ENCODE data around the gene KCNMA1.

KCNMA1 gene

GRCh38 chr10:77287647-77288120 lies 349.9 kb downstream of the KCNMA1 start:
- peak in 1 of 2 experiments; percentile 32 for DNase-seq

- DNase-seq, result peak in 1 of 2 experiments; percentile 32
Measured at GRCh38 chr10:77286531-77287508, 350.8 kb downstream of the KCNMA1 start.

DNA sequence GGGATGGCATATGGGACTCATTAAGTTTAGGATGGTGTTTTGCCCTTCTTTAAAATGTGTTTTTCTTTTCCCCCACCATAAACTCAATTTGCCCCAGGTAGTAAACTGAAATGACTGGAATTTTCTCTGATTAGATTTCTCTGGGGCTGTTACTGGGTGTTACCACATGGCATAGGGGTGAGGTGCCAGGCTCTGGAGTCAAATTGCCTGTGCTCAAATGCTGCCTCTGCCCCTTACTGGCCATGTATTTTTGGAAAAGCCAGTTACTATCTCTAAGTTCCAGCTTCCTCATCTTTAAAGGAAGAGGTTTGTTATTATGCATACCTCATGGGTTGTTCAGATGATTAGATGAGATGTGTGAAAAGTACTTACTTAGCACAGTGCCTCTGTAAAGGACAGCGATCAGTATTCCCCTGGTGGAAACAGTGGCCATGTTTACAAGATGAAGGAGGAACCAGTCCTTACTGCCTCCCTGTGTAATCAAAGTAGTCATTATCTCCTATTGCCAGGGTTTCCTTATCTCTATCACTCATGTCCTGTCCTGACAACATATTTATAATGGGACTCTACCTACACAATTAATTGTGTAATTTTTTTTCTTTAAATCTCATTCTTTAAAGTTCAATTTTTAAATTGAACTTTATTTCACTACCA lies 352.0 kb downstream of the KCNMA1 start:
- no peak for DNase-seq

DNA sequence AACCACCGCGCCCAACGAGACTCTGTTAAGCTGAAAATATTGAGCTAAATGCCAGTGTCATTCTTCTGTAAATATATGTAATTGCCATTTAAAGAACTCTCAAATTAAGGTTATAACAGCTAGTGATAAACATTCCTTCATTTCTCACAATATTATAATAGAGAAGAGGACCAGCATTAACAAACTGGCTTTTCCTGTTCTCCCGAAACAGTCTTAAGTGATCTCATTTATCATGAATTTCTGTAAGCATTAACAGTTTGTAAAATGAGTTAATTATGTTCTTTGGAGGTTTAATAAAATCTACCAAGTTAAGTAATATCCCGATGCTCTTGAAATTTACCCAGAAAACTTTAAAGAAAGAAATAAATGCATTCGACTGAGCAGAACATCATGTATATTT lies 352.8 kb downstream of the KCNMA1 start:
- DNase-seq, result no peak

GRCh38 chr10:77283326-77283725 lies 354.3 kb downstream of the KCNMA1 start:
- DNase-seq, result no peak

- no peak for DNase-seq
Measured at GRCh38 chr10:77282163-77282562, 355.4 kb downstream of the KCNMA1 start.

GRCh38 chr10:77281719-77282118 lies 355.9 kb downstream of the KCNMA1 start:
- DNase-seq, result no peak

DNA sequence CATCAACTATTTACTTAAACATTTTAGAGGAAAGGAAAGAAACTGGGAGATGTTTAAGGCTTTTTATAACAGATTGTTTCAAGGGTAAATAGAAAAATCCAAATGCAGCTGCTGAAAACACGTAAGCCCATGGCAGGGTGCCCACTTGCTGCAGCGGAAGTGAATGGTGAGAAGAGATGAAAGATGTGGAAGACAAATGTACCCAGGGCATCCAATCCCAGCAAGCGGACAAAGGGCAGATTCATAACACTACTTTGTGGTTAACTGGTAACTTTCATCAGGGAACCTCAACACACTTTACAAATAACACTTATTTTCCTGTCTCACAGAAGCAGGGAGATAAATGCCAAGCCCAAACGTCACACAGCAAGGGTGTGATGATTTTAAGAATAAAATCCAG lies 358.4 kb downstream of the KCNMA1 start:
- DNase-seq, result no peak

- DNase-seq, result peak; percentile 37 to 42
Measured at GRCh38 chr10:77274046-77274795, 363.4 kb downstream of the KCNMA1 start.

- DNase-seq, result no peak
Measured at GRCh38 chr10:77269163-77269562, 368.4 kb downstream of the KCNMA1 start.

DNA sequence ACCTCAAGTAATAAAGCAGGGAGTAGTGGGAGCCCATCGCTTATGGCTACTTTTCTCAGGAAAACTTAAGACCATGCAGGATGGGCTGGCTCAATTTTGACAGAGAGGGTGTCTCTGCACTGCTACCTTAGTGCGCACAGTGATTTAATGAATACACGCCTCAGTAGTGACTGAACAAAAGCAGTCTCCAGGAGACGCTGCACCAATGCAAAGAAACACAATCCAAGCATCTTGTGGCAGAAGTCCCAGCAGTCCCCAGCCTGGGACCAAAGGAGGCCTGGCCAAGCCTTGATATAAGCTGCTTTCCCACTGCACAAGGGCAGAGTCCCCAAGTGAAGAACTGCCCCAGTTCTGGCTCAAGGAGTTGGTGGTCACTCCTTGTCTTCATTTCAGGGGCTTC lies 368.9 kb downstream of the KCNMA1 start:
- DNase-seq, result no peak

- peak; percentile 30 to 51 for DNase-seq
Measured at GRCh38 chr10:77267703-77268675, 369.6 kb downstream of the KCNMA1 start.

GRCh38 chr10:77266242-77266641 lies 371.4 kb downstream of the KCNMA1 start:
- DNase-seq, result peak in 1 of 2 experiments; percentile 13

GRCh38 chr10:77264527-77264926 lies 373.1 kb downstream of the KCNMA1 start:
- DNase-seq, result no peak

GRCh38 chr10:77264107-77264506 lies 373.5 kb downstream of the KCNMA1 start:
- DNase-seq, result no peak

DNA sequence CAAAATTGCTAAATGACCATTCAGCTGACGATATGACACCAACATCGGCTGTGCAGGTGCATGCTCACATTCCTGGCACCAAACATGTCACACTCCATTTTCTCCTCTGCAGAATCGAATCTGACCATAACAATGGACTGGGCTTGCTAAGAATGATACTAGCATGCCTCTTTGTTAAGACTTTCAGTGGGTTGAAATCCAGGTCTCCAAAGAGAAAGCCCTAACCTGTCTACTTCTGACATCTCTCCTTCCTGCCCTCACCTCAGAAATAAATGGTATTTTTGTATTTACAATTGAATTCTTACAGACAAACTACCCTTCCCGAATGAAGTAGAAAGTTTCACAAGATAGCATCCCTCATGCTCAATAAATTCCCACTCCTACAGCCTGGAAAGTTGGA lies 373.9 kb downstream of the KCNMA1 start:
- DNase-seq, result no peak

DNA sequence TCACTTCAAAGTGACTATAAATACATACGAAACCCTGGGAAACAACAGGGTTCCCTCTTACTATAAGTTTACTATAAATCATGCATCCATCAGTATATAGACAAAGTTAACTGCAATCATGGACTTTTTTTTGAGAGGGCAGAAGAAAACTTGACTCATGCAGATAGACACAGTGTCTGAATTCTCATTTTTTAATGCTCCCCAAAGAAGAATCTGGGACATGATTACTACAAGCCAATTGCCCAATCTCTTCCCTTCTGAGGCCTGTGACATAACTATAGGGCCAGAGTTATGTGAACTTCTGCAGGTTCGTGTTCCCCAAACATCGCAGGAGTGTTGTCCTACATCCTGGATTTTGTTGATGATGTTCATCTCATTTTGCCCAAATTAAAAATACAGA lies 376.5 kb downstream of the KCNMA1 start:
- DNase-seq, result no peak

DNA sequence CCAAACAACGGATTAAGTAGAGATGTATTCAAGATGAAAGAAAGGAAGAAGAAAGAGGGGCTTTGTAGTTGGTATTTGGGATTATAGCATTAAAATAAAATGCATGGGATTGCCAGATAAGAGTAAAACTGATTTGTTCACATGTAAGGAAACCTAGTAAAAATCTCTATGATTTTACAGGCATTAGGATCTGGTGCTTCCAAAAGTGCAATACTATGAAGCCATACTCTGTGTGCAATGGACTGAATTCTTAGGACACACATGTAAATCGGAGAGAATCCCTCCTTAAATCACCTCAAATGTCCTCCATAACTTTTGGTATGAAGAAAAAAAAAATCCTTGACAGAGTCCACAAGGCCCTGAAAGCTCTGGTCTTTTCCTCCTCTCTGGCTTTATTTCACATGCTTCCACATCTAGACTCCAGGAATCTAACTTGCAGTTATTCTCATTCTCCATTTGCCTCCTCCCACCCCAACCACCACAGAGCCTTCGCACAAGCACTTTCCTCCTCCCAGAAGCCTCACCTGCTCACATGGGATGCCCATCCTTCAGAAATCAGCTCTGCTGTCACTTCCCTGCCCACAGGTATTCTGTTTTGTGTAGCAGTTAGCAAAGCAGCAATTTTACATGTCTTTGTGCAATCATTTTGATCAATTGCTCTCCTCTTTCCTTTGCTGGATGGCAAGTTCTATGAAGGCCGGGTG lies 378.3 kb downstream of the KCNMA1 start:
- DNase-seq, result no peak

DNA sequence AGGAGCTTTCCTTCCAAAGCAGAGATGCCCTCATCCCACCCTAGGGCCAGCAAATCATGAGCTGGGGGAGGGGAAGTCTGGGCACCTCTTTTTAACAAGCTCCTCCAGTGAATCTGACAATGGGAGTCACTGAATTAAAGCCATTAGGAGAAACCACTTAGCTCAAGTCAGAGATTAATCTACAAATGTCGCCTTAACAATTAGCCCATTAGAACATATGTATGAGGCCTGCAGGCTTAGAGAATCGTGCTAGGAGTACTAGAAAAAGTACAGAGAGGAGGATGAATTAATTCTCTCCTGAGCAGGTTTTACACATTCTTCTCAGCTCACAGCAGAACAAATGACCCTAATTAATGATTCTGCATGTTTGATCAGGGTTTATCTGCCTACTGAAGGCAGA lies 381.3 kb downstream of the KCNMA1 start:
- no peak for DNase-seq

DNA sequence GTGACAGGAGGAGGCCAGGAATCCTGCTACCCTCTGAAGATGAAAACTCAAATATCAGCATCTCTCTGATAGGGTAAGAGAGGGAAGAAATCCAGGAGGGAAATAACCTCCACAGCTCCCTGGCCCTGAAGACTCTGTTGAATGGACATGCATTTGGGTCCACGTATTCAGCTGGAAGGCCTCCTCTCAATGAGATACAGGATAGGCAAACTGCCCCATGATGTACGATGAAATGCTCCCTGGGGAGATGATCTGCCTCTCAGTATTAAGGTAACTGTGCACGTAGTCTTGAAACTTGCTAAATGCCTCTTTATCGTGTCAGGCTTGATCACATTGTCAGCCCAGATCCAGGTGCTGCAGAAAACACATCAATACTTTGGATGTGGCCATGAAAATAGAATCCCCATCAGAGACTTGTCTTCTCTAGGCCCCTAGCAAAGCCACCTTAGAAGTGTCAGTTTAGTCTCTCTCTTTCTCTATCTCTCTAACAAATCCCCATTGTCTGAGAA lies 384.0 kb downstream of the KCNMA1 start:
- no peak for DNase-seq

DNA sequence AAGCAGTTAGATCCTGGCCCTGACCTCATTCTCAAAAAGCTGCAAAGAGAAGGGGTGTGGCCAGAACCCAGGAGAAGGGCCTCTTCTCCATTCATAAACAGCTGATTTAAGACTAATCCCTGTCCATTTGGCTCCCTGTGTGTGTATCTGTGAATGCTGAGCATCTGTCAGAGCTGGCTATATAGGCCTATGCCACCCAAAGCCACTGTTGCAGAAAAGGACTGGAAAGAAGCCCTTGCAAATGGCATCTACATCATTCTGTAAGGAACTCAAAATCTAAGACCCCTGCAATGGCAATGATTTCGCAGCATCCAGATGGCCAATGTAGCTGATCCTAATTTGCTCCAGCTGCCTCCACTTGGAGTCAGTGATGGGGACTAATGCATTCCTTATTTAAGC lies 384.5 kb downstream of the KCNMA1 start:
- peak; percentile 71 to 90 for DNase-seq
